Umbilical cord (tissue), 2 donors: ENCODE data around the gene PRSS35. TPM values are rescaled to one million over a fixed set of nuclear protein-coding genes. Genes with fewer than 3 reads are reported as not detected.
"Not testable (repeated sequence)": the region's sequence is repeated elsewhere in the genome, so short reads cannot be mapped to it uniquely, and the experiment has no call there.

Experiments
- DNase-seq: peaks from one replicate; pipeline ENCODE4 v3.0.0-alpha.2; 2015; ENCODE audit warnings: low spot score
- total RNA-seq: library from RNA; depleted of rRNA; stranded (reverse); fragments of >200 nt; gene quantifications from one replicate; pipeline ENCODE4 v1.2.3, GENCODE V29; 2014; ENCODE audit warnings: low replicate concordance; ENCODE audit not compliant: insufficient read depth

The PRSS35 gene
- total RNA-seq, 1 donor from 2014 or later, result 34.7 TPM

DNA sequence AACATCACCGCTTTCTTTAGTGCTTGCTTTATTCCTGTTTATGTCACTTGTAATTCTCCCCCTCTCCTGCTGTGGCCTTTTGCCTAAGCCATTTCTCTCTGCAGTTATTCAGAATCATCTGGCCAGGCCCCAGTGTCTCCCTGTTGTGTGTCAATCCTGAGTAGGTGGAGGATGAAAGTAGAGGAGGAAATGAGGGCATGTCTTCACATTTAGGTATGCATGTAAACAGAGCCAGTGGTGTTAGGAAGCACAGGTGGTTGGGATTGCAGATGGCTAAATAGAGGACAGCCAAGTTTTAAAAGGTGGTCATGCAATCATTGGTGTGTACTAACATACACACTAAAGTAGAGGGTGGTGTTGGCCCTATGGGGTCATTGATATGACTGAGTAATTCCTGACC lies 5.2 kb downstream of the PRSS35 start:
- DNase-seq, result no peak

DNA sequence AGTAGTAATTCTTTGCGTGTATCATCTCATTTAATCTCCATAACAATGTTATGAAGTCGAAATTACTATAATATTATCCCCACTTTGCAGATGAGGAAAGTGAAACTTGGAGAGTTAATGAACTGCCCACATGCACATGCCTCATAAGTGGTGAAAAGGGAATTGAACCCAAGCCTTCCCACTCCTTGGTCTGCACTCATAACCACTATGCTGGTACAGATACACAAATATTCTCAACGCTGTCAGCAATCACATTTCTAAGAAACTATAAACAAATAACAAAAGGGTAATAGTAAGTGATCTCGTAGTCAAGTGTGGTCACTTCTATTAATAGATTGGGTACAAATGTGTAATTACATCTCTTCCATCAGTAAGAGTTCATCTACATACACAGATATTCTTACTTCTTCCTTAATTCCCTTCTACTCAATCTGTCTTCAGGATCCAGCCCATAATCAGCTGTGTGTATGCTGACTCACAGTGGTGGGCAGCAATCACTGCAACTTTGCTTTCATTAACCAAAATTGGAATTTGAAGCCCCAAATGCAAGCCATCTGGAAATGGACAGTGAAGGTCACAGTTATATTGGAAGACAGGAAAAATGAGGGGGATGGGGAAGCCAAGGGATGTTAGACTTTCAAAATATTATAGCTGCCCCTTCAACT lies 6.6 kb downstream of the PRSS35 start:
- DNase-seq, result no peak

DNA sequence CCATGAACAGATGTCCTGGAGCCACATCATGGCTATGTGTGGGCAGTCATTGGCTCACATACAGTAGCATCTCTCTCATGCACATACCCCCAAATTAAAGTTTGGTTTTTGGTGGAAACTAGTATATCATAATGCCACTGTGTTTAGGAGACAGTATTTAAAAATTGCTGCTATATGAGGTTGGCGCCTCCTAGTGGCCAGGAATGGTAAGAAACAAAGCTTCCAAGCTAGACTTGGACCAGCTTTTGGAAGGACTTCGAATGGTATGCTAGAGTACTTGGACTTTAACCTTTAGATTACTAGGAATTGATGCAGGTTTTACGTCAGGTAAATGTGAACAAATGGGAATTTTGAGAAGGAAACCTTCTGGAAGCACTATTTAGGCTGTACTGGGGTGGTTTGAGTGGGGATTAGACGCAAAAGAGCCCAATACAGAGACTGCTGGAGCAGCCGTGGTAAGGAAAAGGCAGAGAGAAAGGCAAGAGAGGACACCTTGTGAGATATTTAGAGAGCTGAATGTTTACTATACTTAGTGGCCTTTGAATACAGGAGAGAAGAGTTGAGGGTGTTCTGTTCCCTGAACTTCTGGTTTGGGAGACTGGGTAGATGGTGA lies 23.8 kb downstream of the PRSS35 start:
- DNase-seq, result no peak

DNA sequence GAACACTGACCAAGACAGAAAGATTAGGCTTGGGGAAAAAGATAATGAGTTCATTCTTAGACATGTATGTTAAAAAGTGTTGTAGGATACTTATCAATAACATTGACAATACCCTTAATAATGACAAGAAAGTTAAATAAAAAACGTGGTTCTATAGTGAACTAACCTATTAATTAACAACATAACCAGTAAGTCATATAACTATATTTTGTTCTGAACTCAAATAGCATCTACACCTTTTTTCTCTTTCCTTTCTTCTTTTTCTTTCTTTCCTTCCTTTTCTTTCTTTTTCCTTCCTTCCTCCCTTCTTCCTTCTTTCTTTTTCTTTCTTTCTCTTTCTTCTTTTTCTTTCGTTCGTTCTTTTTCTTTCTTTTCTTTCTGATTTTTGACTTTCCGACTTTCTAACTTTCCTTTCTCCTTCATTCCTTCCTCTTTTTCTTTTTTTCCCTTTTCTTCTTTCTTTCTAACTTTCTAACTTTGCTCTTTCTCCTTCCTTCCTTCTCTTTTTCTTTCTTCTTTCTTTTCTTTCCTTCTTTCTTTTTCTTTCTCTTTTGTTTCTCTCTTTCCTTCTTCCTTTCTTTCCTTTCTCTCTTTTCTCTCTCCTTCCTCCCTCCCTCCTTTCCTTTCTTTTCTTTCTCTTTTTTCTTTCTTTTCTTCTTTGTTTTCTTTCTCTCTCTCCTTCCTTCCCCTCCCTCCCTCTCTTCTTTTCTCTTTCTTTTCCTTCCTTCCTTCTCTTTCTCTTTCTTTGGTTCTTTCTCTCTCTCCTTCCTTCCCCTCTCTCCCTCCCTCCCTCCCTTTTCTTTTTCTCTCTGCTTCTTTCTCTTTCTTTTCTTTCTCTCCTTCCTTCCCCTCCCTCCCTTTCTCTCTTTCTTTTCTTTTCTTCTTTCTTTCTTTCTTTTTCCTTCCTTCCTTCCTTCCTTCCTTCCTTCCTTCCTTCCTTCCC lies 24.6 kb downstream of the PRSS35 start:
- DNase-seq, result no peak

DNA sequence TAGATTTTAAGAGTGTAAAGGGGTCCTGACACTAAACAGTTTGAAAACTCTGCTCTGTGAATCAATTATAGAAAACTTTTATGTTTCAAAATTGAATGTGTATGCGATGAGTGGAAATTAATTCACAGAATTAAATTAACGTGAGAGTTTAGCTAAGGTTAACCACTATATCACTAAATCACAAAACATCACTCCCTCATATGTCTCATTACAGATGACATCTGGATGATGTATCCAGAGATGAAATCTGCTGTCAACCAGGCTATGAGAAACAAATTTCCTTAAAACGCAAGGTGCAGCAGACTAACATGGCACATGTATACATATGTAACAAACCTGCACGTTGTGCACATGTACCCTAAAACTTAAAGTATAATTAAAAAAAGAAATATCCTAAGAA lies 27.3 kb downstream of the PRSS35 start:
- DNase-seq, result no peak

DNA sequence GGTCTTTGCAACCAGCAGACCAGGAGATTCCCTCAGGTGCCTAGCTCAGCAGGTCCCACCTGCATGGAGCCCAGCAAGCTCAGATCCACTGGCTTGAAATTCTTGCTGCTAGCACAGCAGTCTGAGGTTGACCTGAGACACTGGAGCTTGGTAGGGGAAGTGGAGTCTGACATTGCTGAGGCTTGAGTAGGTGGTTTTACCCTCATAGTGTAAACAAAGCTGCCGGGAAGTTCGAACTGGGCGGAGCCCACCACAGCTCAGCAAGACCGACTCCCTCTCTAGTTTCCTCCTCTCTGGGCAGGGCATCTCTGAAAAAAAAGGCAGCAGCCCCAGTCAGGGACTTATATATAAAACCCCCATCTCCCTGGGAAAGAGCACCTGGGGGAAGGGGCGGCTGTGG lies 34.3 kb downstream of the PRSS35 start:
- no peak for DNase-seq

DNA sequence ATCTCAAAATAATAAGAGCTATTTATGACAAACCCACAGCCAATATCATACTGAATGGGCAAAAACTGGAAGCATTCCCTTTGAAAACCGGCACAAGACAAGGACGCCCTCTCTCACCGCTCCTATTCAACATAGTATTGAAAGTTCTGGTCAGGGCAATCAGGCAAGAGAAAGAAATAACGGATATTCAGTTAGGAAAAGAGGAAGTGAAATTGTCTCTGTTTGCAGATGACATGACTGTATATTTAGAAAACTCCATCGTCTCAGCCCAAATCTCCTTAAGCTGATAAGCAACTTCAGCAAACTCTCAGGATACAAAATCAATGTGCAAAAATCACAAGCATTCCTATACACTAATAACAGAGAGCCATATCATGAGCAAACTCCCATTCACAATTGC lies 38.1 kb downstream of the PRSS35 start:
- not testable (repeated sequence) for DNase-seq

DNA sequence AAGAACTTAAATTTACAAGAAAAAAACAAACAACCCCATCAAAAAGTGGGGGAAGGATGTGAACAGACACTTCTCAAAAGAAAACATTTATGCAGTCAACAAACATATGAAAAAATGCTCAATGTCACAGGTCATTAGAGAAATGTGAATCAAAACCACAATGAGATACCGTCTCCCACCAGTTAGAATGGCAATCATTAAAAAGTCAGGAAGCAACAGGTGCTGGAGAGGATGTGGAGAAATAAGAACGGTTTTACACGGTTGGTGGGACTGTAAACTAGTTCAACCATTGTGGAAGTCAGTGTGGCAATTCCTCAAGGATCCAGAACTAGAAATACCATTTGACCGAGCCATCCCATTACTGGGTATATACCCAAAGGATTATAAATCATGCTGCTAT lies 39.4 kb downstream of the PRSS35 start:
- not testable (repeated sequence) for DNase-seq

DNA sequence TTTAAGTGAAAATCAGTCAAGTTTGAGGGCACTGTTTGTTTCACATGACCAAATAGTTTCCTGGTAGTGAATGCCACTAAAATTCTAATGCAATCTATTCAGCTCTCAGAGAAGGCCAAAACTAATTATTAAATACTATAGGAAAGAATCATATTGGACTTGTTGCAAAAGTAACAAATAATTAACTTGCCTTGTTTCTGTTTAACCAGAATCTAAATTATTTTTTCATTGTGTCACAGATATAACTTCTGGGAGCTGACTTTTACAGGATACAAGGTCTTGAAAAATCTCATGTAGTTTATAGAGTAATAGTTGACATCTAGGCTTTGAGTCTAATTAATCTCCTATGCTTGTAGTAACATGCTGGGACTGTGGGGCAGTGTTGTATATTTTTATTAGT lies 44.5 kb downstream of the PRSS35 start:
- DNase-seq, result no peak

DNA sequence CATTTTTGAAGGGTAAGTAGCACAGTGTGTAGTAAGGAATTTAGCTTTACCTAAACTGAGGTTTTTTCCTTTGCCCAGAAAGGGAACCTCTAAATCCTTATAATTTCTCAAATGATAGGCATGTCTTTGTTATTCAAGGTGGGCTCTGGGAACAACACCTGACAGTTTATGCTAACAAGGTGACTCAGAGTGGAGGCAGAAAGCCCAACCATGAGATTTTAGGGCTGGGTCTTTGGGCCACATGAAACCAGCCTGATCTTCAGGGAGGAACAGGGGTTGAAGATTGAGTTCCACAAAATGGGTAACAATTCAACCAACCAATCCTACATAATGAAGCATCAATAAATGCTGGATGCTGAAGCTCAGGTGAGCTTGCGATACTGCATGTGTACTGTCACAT lies 46.6 kb downstream of the PRSS35 start:
- no peak for DNase-seq

DNA sequence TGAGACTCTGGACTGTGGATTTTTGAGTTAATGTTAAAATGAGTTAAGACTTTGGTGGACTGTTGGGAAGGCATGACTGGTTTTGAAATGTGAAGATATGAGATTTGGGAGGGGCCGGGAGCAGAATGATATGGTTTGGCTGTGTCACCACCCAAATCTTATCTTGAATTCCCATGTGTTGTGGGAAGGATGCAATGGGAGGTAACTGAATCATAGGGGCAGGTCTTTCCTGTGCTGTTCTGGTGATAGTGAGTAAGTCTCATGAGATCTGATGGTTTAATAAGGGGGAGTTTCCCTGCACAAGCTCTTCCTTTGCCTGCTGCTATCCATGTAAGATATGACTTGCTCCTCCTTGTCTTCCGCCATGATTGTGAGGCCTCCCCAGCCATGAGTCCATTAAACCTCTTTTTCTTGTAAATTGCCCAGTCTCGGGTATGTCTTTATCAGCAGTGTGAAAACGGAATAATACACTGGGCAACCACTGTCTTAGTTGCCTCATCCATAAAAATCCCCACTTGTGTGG lies 59.4 kb downstream of the PRSS35 start:
- DNase-seq, result not testable (repeated sequence)

DNA sequence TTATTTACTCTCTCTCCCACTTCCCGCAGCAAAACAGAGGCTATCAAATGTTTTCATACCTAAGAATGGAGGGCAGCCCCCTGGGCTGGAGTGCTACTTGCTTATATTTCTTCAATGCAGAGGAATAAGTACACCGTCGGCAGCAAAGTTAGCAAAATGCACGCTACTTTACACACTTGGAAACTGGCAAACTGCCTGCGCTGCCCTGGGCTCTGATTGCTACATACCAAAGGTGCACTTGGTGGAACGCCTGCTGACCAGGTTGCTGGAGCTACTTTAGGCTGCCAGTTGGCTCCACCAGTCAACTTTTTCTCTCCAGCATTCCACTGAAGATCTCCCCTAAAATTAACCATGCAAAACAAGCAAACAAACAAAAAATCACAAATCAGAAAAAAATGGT lies 62.4 kb downstream of the PRSS35 start:
- DNase-seq, result no peak

Other genes starting within 250 kb of the PRSS35 start
- gene ME1, start 81.5 kb upstream of the PRSS35 start, total RNA-seq, result 6.5 TPM
- 0.72 TPM for gene SNAP91, start 196.6 kb downstream of the PRSS35 start, total RNA-seq